T-helper 1 cell treated with Interleukin-12 subunit alpha and Interleukin-12 subunit beta and Interleukin-4 antibody, amounts not matched to agents 30 ng/mL and 1 ng/mL, for 36 hours (primary cell): ENCODE data around the gene HES1. TPM values are rescaled to one million over a fixed set of nuclear protein-coding genes. Genes with fewer than 3 reads are reported as not detected.

Source experiments
- intact Hi-C: fragments of 100-400 bp; cut with micrococcal nuclease; formaldehyde crosslinking; loops from one replicate; pipeline ENCODE4 v1.15.1; 2024
- total RNA-seq: library from RNA; stranded (reverse); gene quantifications from 2 replicates; pipeline ENCODE4 v1.2.3, GENCODE V29; 2022

Gene HES1
- total RNA-seq, 1 donor from 2014 or later, result 10.8 TPM

DNA sequence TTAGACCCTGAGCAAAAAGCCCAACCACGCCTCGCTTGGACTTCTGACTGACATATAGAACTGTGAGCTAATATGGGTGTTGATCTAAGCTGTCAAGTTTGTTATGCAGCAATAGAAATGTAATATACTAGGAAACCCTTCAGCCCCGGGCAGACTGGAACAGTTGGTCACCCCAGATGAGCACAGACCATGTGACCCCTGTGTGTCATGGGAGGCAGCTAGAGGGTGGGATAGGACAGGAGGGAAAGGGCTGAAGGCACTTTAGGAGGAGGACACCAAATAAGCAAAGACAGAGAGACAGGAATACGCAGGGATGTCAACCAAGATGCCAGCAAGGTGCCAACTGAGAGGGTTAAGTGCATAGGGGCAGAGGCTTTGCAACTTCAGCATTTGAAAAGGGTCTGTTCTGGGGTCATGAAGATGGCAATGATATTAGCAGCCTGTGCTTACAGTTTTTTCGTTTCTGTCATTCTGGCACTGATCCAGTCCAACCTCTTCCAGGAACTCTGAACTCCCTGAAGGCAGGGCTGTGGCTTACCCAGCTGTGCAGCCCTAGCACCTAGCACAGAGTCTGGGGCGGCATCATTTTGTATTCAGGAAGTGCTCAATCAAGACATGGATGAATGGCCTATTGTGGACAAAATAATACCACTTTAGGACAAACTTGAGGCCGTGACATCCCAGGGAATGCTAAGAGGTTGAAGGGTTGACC lies 51.4 kb downstream of the HES1 start:
- intact Hi-C loops, result no loop called here

Other genes with a start within 250 kb of the HES1 start
- gene CPN2, start 215.2 kb downstream of the HES1 start, total RNA-seq, result not detected in 2 replicates
- not detected in 2 replicates for gene LRRC15, start 233.6 kb downstream of the HES1 start, total RNA-seq